Activated T-cell treated with anti-CD3 and anti-CD28 coated beads for 24 hours (primary cell): ENCODE measurements around the gene B3GALT2.

ENCODE experiments used
- DNase-seq: peaks from one replicate; pipeline ENCODE4 v3.0.0-alpha.2; 2020; ENCODE audit warnings: low read depth

B3GALT2 gene

GRCh38 chr1:193183019-193183627, 3.3 kb downstream of the B3GALT2 start:
- DNase-seq = no peak

DNA sequence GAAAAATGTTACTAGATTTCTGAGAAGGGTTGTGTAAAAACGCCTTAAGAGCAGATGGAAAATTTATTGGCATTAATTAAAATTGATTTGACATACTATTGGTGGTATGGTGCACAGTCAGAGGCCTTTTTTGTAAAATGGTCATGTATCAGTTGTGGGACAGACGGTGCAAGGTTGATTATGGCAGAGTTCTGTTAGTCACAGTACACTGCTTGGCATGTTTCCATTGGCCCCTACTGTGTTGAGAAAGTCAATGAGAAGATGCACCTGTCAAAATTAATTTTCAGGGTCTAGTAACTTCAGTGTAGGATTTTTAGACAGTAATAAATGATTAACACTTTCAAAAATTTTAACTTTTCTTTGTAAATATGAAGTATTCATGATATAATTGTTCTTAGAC, 4.4 kb downstream of the B3GALT2 start:
- DNase-seq = no peak

GRCh38 chr1:193181536-193181935, 4.9 kb downstream of the B3GALT2 start:
- no peak for DNase-seq

DNA sequence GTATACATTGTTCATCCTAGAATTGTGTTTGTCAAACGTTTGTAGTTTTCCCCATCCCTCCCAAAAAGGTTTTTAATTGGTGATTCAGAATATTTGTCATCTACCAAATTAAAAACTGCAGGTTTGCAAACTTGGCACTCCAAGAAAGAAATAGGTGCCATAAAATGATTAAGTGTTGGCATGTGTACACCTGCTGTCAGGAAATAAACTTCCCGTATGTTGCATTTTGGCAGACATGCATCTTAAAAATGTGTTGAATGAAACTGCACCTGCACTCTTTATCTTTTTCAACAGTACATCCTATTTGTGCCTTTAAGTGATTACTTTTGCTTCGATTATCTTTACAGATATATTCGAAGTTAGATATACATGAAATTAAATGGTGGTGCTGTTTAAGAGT, 7.3 kb downstream of the B3GALT2 start:
- no peak for DNase-seq

- DNase-seq = no peak
These were observed 9.6 kb downstream of the B3GALT2 start for GRCh38 chr1:193176788-193177187.

DNA sequence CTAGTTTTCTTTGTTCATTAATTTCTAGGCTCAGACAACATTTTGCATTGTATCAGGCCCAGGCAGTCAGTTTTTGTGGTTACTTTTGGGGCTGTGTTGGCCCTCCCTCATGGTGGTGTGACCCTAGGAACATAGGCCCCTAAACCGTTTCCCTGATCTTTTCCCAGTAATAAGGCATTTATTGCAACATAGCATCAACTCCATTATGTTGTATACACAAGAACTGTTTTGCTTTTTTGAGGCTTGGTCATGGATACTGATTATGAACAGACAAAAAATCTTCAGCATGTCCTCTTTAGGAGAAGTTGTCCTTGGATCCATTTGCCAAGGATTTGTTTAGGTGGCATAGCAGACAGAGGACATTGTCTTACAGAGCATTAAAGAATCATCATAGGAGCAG, 10.3 kb downstream of the B3GALT2 start:
- no peak for DNase-seq

DNA sequence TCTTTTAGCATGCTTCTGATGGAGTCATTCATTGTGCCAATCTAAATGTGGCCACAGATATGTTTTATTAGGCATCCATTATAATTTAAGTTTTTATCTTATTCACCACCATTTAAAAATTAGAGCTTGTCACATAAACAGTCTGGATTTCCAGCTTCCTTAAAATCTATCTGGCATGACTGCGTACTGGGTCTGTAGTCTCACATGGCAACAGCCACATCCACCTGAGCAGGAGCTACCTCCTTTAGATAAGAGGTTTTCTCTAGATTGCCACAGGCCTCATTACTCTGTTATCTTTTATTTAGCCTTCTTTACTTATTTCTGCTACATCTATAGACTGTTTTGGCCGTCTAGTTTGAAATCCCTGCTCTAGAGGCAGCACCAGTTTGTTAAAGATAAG, 29.1 kb downstream of the B3GALT2 start:
- DNase-seq = no peak

- DNase-seq = no peak
These were observed 29.6 kb downstream of the B3GALT2 start for GRCh38 chr1:193156822-193157142.

GRCh38 chr1:193156117-193156821, 30.1 kb downstream of the B3GALT2 start:
- DNase-seq = no peak

DNA sequence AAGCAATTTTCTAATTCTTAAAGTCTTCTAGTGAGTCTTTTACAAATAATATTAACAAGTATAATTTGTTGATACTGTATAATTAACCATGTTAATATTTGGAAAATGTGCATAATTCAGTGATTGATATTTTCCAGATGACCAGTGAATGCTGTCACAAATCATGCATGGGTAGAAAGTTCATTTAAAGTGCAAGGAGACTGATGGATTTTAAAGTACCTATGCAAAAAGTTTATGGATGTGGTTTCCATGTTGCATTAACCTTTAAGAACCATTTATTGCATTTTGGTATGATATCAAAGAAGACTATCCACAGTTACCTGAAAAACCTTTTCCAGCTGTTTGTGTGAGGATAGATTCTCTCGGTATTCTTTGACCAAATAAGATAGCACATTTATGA, 41.4 kb downstream of the B3GALT2 start:
- DNase-seq = no peak

GRCh38 chr1:193144361-193144938, 42.0 kb downstream of the B3GALT2 start:
- DNase-seq = no peak

GRCh38 chr1:193143285-193143684, 43.1 kb downstream of the B3GALT2 start:
- no peak for DNase-seq

- DNase-seq = no peak
These were observed 44.0 kb downstream of the B3GALT2 start for GRCh38 chr1:193142409-193142808.

- no peak for DNase-seq
These were observed 44.6 kb downstream of the B3GALT2 start for GRCh38 chr1:193141804-193142203.

DNA sequence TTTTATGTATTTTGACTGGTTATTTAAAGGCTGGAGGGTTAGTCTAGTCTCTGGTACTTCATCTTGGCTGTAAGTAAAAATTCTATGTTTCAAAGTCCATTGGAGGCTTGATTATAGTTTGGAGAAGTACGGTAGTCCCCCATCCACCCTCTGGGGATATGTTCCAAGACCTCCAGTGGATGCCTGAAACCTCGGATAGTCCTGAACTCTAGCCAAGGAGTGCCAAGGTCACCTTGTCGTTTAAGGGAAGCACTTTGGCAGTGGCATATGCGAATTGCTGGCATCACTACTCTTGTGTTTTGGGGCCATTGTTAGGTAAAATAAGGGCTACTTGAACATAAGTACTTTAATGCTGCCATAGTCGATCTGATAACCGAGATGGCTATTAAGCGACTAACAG, 46.2 kb downstream of the B3GALT2 start:
- no peak for DNase-seq

GRCh38 chr1:193131266-193131860, 55.0 kb downstream of the B3GALT2 start:
- DNase-seq = no peak
